Measurements from ENCODE around the gene CHSY1.
A peak's percentile ranks its signal among the peaks of the same experiment; 100 is the strongest.

Gene CHSY1

GRCh38 chr15:101190092-101190595 is 61.7 kb downstream of the CHSY1 start:
- no peak for DNase-seq (ENCODE audit: low spot score in 2 of 2)
- in situ Hi-C loops (cut with MboI; ENCODE audit: low sequenced_read_pairs), result no loop called here

DNA sequence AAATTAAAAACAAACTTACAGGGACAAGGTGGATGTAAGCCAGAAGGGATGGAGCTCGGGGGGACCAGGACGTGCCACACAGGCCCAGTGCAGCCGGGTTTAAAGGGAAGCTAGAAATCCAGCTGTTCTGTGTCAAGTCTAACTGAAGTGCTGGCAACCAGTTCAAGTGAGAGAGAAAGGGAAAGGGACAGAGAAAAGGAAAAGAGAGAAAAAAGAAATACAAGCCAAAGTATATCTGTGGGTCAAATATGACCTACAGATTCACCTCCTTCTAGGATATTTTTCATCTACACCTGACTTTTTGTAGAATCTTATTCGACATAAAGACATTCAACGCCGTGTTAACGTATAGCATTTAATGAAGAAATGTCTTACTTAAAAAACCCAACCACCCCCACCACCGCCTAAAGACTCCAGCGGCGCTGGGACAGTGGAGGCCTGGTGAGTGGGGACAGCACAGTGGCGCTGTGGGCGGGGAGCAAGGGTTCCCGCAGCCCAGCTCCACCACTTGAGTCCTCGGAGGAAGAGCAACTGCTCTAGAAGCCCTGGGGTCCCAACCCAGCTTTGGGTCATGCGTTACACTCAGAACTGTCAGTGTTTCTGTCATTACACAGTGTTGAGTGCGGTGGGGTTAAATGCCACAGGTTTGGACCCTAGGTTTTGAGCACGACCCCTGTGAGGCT is 62.3 kb downstream of the CHSY1 start:
- DNase-seq (ENCODE audit: low spot score in 2 of 2), result no peak
- in situ Hi-C loops (cut with MboI; ENCODE audit: low sequenced_read_pairs), result no loop called here
- Histone ChIP-seq H3K4me1 (peaks cover 16% of the 10 kb centered on the region), H3K4me3 (no peak overlapping the region), H3K27me3 (ENCODE audit: low read depth) (no peaks in the 10 kb centered on the region), H3K9me3 (no peaks in the 10 kb centered on the region), H3K36me3 (replicated peaks) (no peaks in the 10 kb centered on the region)

More at GRCh38 chr15:101190092-101190595, 61.7 kb downstream of the CHSY1 start:
- Histone ChIP-seq H3K9me3 (no peaks in the 10 kb centered on the region), H3K27me3 (ENCODE audit: low read depth) (no peaks in the 10 kb centered on the region), H3K4me1 (peaks cover 18% of the 10 kb centered on the region), H3K36me3 (replicated peaks) (no peaks in the 10 kb centered on the region), H3K4me3 (no peak overlapping the region)

DNA sequence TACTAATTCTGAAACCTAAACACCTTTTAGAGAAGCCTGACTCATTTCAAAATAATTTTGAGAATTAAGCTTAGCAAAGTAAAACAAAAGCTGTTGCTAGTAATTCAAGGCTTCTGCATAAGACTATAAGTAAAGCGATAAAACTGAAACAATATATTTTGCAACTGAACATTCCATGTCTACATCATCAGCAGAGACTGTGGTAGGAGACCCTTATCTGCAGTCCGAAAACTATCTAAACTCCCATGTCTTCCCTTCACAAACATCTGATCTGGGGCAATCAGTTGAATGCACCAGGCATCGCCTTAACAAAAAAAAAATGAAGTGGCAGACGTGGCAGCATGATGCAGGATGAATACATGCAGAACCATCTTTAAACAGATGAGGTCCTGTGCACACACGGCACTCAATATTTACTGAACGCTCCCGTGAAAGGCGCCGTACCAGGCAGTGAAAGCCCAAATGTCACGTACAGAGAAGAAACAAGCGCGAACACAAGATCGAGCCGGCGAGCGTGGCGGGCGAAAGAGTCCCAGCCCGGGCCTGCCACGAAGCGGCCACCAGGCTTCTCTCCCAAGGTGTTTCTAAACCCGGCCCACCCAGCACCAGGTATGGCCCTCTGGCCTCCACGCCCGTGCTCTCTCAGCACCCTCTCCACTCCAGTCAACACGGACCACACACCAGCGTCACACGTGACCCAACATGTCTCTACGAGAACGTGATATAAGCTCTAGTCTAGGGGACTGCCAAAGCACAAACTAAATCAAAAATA is 63.0 kb downstream of the CHSY1 start:
- Histone ChIP-seq H3K36me3 (replicated peaks) (no peaks in the 10 kb centered on the region), H3K4me1 (peaks cover 16% of the 10 kb centered on the region), H3K4me3 (no peak overlapping the region), H3K9me3 (no peaks in the 10 kb centered on the region), H3K27me3 (ENCODE audit: low read depth) (no peaks in the 10 kb centered on the region)
- DNase-seq (ENCODE audit: low spot score in 2 of 2), result peak in 1 of 2 experiments; percentile 21
- in situ Hi-C loops (cut with MboI; ENCODE audit: low sequenced_read_pairs), result no loop called here

GRCh38 chr15:101187820-101188636 is 63.8 kb downstream of the CHSY1 start:
- no peak overlapping the region for H3K4me3 ChIP-seq
- DNase-seq (ENCODE audit: low spot score in 2 of 2), result no peak
- no peaks in the 10 kb centered on the region for H3K36me3 ChIP-seq (replicated peaks)
- no peaks in the 10 kb centered on the region for H3K27me3 ChIP-seq (ENCODE audit: low read depth)
- peaks cover 16% of the 10 kb centered on the region for H3K4me1 ChIP-seq
- H3K9me3 ChIP-seq, result no peaks in the 10 kb centered on the region
- in situ Hi-C loops (cut with MboI; ENCODE audit: low sequenced_read_pairs), result no loop called here

GRCh38 chr15:101185770-101186169 is 66.1 kb downstream of the CHSY1 start:
- no peaks in the 10 kb centered on the region for H3K27me3 ChIP-seq (ENCODE audit: low read depth)
- H3K4me3 ChIP-seq, result no peak overlapping the region
- H3K9me3 ChIP-seq, result no peaks in the 10 kb centered on the region
- in situ Hi-C loops (cut with MboI; ENCODE audit: low sequenced_read_pairs), result no loop called here
- H3K36me3 ChIP-seq (replicated peaks), result no peaks in the 10 kb centered on the region
- H3K4me1 ChIP-seq, result peaks cover 16% of the 10 kb centered on the region
- no peak for DNase-seq (ENCODE audit: low spot score in 2 of 2)

DNA sequence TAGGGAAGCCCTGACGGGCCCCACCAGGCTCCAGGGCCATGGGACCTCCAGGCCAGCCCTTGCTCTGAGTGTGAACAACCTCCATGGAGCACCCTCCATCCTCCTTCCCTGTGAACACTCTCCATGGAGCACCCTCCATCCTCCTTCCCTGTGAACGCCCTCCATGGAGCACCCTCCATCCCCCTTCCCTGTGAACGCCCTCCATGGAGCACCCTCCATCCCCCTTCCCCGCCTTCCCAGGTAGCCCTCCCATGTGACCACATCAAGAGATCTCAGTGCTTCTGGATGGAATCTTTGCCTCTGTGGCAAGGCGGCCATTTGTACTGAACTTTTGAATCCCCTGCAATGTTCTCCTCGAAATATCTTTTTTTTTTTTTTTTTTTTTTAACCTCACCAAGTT is 66.5 kb downstream of the CHSY1 start:
- peaks cover 16% of the 10 kb centered on the region for H3K4me1 ChIP-seq
- no peaks in the 10 kb centered on the region for H3K27me3 ChIP-seq (ENCODE audit: low read depth)
- no peaks in the 10 kb centered on the region for H3K9me3 ChIP-seq
- H3K36me3 ChIP-seq (replicated peaks), result no peaks in the 10 kb centered on the region
- H3K4me3 ChIP-seq, result no peak overlapping the region
- in situ Hi-C loops (cut with MboI; ENCODE audit: low sequenced_read_pairs), result no loop called here
- no peak for DNase-seq (ENCODE audit: low spot score in 2 of 2)

DNA sequence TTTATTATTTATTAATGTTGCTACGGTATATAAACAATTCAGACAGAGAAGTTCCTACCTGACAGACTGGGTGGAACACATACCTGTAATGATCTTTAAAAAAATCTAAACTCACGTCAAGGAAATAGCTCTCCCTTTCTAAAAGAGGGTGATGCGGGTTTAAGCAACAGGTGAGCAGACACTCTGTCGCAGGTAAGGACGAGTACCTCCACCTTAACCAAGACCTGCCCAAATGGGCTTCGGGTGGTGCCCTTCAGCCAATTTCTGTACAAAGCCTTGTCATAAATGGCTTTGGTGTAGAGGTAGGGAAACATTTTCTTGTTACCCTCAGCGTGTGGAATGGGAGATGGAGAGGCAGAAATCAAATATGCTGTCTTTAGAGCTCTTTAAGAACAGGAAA is 67.0 kb downstream of the CHSY1 start:
- no peaks in the 10 kb centered on the region for H3K9me3 ChIP-seq
- H3K27me3 ChIP-seq (ENCODE audit: low read depth), result no peaks in the 10 kb centered on the region
- no peak overlapping the region for H3K4me3 ChIP-seq
- in situ Hi-C loops (cut with MboI; ENCODE audit: low sequenced_read_pairs), result no loop called here
- no peaks in the 10 kb centered on the region for H3K36me3 ChIP-seq (replicated peaks)
- H3K4me1 ChIP-seq, result peaks cover 16% of the 10 kb centered on the region
- DNase-seq (ENCODE audit: low spot score in 2 of 2), result no peak

DNA sequence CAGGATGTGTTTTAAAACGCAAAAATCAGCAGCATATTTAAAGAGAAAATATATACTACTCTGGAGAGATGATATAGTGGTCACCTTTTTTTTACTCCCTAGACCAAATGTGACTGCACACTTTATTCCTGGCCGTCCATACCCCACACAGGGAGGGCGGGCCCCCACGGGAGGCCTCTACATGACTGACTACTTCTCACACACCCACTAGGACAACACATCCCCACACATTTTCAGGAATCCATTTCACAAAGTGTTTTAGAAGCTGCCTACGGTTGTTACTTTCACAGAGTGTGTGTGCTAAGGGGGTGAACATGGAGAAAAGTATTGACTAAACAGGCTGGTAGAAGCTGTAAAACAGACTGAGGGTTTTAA is 67.9 kb downstream of the CHSY1 start:
- no peaks in the 10 kb centered on the region for H3K9me3 ChIP-seq
- no peaks in the 10 kb centered on the region for H3K27me3 ChIP-seq (ENCODE audit: low read depth)
- peaks cover 14% of the 10 kb centered on the region for H3K4me1 ChIP-seq
- in situ Hi-C loops (cut with MboI; ENCODE audit: low sequenced_read_pairs), result no loop called here
- peaks cover under 1% of the 10 kb centered on the region for H3K36me3 ChIP-seq (replicated peaks)
- no peak for DNase-seq (ENCODE audit: low spot score in 2 of 2)
- no peak overlapping the region for H3K4me3 ChIP-seq

DNA sequence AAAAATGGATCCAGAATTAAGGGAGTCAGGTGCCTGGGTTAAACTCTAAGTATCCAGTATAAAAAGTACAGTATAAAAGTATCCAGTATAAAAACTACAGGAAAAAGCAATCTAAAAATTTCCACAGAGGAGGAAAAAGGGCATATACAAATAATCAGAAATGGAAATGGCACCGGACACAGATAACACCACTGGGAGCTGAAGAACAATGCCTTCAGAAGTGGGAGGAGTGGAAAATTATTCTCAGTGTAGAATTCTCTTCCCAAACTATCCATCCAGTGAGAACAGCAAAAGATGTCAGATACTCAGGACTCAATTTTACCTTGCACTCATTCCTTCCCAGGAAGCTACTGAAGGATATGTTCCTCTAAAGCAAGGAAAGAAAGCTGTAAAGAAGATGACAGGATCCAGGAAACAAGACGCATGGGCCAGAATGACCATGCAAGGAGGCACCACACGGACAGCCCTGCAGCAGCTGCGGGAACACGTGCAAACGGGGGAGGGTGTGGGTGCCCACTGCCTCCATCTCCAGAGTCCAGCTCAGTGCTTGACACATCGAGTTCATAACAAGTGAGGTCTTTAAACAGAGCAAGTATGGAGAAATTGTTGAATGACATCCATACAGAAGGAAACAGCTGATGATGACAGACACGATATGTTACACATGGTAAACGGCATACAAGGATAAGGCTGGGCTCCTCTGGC is 68.5 kb downstream of the CHSY1 start:
- Histone ChIP-seq H3K36me3 (replicated peaks) (peaks cover 6% of the 10 kb centered on the region), H3K9me3 (no peaks in the 10 kb centered on the region), H3K4me1 (peaks cover 9% of the 10 kb centered on the region), H3K27me3 (ENCODE audit: low read depth) (no peaks in the 10 kb centered on the region), H3K4me3 (no peak overlapping the region)
- no peak for DNase-seq (ENCODE audit: low spot score in 2 of 2)
- in situ Hi-C loops (cut with MboI; ENCODE audit: low sequenced_read_pairs), result no loop called here

GRCh38 chr15:101182215-101182614 is 69.6 kb downstream of the CHSY1 start:
- peaks cover 13% of the 10 kb centered on the region for H3K36me3 ChIP-seq (replicated peaks)
- no peak overlapping the region for H3K4me3 ChIP-seq
- H3K4me1 ChIP-seq, result no peaks in the 10 kb centered on the region
- in situ Hi-C loops (cut with MboI; ENCODE audit: low sequenced_read_pairs), result no loop called here
- no peaks in the 10 kb centered on the region for H3K9me3 ChIP-seq
- H3K27me3 ChIP-seq (ENCODE audit: low read depth), result no peaks in the 10 kb centered on the region
- no peak for DNase-seq (ENCODE audit: low spot score in 2 of 2)

DNA sequence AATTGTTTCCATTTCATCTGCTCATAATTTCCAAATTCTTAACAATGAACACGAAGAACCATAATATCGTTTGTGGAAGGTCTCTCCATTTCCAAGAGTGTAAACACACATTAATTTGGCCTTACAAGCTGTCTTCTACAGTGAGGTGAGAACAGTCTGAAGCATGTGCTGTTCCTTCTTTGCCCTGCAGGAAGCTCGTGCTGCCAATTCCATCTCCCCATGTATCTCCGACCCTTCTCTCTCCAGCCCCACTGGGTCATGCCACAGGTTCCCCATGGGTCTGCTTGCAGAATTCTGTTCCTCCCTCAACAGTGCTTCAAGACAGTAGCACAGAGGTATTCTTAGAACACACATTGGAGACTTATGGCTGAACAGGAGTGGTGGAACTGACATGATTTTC is 70.5 kb downstream of the CHSY1 start:
- Histone ChIP-seq H3K4me1 (no peaks in the 10 kb centered on the region), H3K36me3 (replicated peaks) (peaks cover 13% of the 10 kb centered on the region), H3K4me3 (no peak overlapping the region), H3K9me3 (no peaks in the 10 kb centered on the region), H3K27me3 (ENCODE audit: low read depth) (no peaks in the 10 kb centered on the region)
- no peak for DNase-seq (ENCODE audit: low spot score in 2 of 2)
- in situ Hi-C loops (cut with MboI; ENCODE audit: low sequenced_read_pairs), result no loop called here

DNA sequence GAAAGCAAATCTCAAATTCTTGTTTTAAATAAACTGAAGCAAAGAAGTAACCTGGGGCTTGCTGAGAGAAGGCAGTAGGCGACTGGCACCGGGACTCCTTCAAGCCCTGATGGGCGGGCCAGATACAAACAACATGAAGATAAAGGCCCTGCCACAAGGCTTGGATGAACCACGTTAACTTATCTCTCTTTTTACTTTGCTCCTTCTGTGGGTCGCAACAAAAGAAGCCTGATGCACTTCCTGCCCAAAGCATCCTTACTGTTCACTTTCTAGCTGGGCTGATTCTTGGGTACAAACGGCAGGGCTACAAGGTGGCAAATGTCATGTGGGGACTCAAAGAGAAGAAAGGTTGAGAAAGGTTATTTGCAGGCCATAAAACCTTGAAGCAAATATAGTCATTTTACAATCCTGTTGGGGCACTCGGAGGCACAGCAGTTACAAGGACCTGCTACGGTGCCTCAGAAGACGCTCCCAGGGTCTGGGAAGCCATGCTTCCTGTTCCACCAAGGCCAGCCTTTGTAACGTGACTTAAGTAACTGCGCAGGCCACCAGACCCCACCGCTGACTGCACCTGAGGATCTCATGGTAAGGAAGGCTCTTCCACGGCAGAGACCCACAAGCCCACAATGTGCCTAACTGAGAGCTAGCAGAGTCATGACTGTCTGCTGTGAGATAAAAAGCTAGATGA is 71.1 kb downstream of the CHSY1 start:
- H3K27me3 ChIP-seq (ENCODE audit: low read depth), result no peaks in the 10 kb centered on the region
- no peaks in the 10 kb centered on the region for H3K4me1 ChIP-seq
- no peak for DNase-seq (ENCODE audit: low spot score in 2 of 2)
- no peaks in the 10 kb centered on the region for H3K9me3 ChIP-seq
- in situ Hi-C loops (cut with MboI; ENCODE audit: low sequenced_read_pairs), result no loop called here
- H3K4me3 ChIP-seq, result no peak overlapping the region
- H3K36me3 ChIP-seq (replicated peaks), result peaks cover 13% of the 10 kb centered on the region

All from HAP-1 (cell line).